Measurements from ENCODE around the gene MPHOSPH8. TPM values are rescaled to one million over a fixed set of nuclear protein-coding genes. Genes with fewer than 3 reads are reported as not detected.

Gene MPHOSPH8
- total RNA-seq, 4 donors from 2014 or later = 28.7 to 35.1 (median 31.7) TPM

- Histone ChIP-seq H3K27me3 (no peaks in the 10 kb centered on the region), H3K9me3 (no peaks in the 10 kb centered on the region), H3K27ac (no peak overlapping the region), H3K36me3 (peaks cover 44 to 55% of the 10 kb centered on the region in 2 donors), H3K4me3 (replicated peaks in 1 of 3) (no peak overlapping the region), H3K4me1 (no peaks in the 10 kb centered on the region)
- TF ChIP-seq CTCF (IDR thresholded peaks at IDR 0.05) (no peak), POLR2A (IDR thresholded peaks at IDR 0.05) (no peak)
- 91 to 92% methylated on average over 2 of the region's 2 CpGs for WGBS, 2 donors
- DNase-seq = no peak
- intact Hi-C loops (cut with DNase I) = no loop called here
Measured at GRCh38 chr13:19661126-19661525, 27.7 kb downstream of the MPHOSPH8 start.

GRCh38 chr13:19661561-19661960 is 28.1 kb downstream of the MPHOSPH8 start:
- intact Hi-C loops (cut with DNase I) = no loop called here
- H3K27ac ChIP-seq = no peak overlapping the region
- no peaks in the 10 kb centered on the region for H3K9me3 ChIP-seq
- H3K36me3 ChIP-seq = peaks cover 44 to 60% of the 10 kb centered on the region in 2 donors
- H3K4me1 ChIP-seq = no peaks in the 10 kb centered on the region
- 91 to 93% methylated on average over 15 of the region's 15 CpGs for WGBS, 2 donors
- H3K4me3 ChIP-seq (replicated peaks in 1 of 3) = no peak overlapping the region
- H3K27me3 ChIP-seq = no peaks in the 10 kb centered on the region
- no peak for DNase-seq
- TF ChIP-seq POLR2A (IDR thresholded peaks at IDR 0.05) = no peak
- TF ChIP-seq CTCF (IDR thresholded peaks at IDR 0.05) = no peak

GRCh38 chr13:19663416-19663979 is 30.0 kb downstream of the MPHOSPH8 start:
- H3K27me3 ChIP-seq = no peaks in the 10 kb centered on the region
- peaks cover 51 to 79% of the 10 kb centered on the region in 2 donors for H3K36me3 ChIP-seq
- no peak overlapping the region for H3K4me3 ChIP-seq (replicated peaks in 1 of 3)
- H3K27ac ChIP-seq = no peak overlapping the region
- no peak for DNase-seq
- 91 to 92% methylated on average over 12 to 13 of the region's 13 CpGs for WGBS, 2 donors
- TF ChIP-seq POLR2A (IDR thresholded peaks at IDR 0.05) (no peak), CTCF (IDR thresholded peaks at IDR 0.05) (no peak)
- H3K4me1 ChIP-seq = no peaks in the 10 kb centered on the region
- intact Hi-C loops (cut with DNase I) = no loop called here
- H3K9me3 ChIP-seq = no peaks in the 10 kb centered on the region

GRCh38 chr13:19664481-19665230 is 31.2 kb downstream of the MPHOSPH8 start:
- Histone ChIP-seq H3K36me3 (peaks cover 53 to 81% of the 10 kb centered on the region in 2 donors), H3K27me3 (no peaks in the 10 kb centered on the region), H3K4me3 (replicated peaks in 1 of 3) (no peak overlapping the region), H3K9me3 (no peaks in the 10 kb centered on the region), H3K4me1 (no peaks in the 10 kb centered on the region), H3K27ac (no peak overlapping the region)
- intact Hi-C loops (cut with DNase I) = no loop called here
- no peak for DNase-seq
- TF ChIP-seq CTCF (IDR thresholded peaks at IDR 0.05) = no peak
- TF ChIP-seq POLR2A (IDR thresholded peaks at IDR 0.05) = no peak
- 87 to 89% methylated on average over 14 of the region's 14 CpGs for WGBS, 2 donors

- Histone ChIP-seq H3K9me3 (no peaks in the 10 kb centered on the region), H3K27ac (no peak overlapping the region), H3K27me3 (no peaks in the 10 kb centered on the region), H3K4me1 (no peaks in the 10 kb centered on the region), H3K4me3 (replicated peaks in 1 of 3) (no peak overlapping the region), H3K36me3 (peaks cover 60 to 88% of the 10 kb centered on the region in 2 donors)
- TF ChIP-seq POLR2A (IDR thresholded peaks at IDR 0.05) (no peak), CTCF (IDR thresholded peaks at IDR 0.05) (no peak)
- 69 to 76% methylated on average over 12 to 14 of the region's 14 CpGs for WGBS, 2 donors
- peak; percentile 18 to 20 for DNase-seq
- intact Hi-C loops (cut with DNase I) = no loop called here
Measured at GRCh38 chr13:19665427-19665859, 32.0 kb downstream of the MPHOSPH8 start.

Data from thyroid gland (tissue), 4 donors.